Hypothalamus (tissue), 51 donors: Measurements from ENCODE around the gene ARPC5L.
"Not testable (repeated sequence)": the region's sequence is repeated elsewhere in the genome, so short reads cannot be mapped to it uniquely, and the experiment has no call there.

ENCODE experiments used
- DNase-seq, 51 donors: peaks; one replicate each; lab custom pipeline; 2025; lab: John Stamatoyannopoulos, UW

ARPC5L gene

DNA sequence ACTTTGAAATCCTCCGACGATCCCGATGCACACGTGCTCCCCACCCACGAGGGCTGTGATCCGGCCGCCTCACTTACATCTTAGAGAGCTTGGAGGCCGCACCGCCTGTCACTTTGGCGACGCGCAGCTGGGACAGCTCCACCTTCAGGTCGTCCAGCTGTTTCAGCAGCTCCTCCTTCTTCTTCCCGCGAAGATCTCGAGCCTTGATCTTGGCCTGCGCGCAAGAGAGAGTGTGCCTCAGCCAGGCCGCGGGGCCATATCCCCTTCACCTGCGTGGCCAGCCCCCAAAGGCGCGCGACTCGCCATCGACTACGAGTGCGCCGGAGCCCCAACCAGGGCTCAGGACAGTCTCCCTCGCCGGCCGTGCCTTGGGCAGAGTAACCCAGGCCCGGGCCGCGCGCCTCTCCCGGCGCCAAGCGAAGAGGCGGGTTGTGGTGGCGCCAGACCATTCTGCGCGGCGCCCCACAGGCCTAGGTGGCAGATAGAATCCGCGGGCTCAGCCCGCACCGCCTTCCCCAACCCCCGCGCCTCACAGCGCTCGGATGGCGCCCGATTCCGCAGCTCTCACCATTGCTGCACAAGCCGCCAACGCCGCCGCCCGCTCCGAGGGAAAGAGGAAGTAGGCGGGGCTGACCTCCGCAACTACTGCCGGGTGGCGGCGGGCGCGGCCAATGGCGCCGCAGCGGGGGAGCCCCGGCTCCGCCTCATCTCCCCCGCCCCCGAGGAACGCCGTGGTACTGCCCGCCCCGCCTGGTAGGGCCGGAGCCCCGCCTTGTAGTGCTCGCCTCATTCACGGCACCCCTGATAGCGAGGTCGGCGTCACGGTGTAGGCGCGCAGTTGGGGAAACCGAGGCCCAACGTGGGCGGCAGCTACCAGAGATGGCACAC, at the start of gene ARPC5L, which contains the start of gene RPL35:
ARPC5L (plus strand) TSS at position 789 of the 888 bp plus-strand sequence. CDS start 7,161 bp downstream, outside the sequence.
RPL35 (minus strand) TSS at position 616 of the 888 bp plus-strand sequence; CDS start at position 571, 45 bp downstream.
- peak; percentile 27 to 97 (median 91) for DNase-seq

DNA sequence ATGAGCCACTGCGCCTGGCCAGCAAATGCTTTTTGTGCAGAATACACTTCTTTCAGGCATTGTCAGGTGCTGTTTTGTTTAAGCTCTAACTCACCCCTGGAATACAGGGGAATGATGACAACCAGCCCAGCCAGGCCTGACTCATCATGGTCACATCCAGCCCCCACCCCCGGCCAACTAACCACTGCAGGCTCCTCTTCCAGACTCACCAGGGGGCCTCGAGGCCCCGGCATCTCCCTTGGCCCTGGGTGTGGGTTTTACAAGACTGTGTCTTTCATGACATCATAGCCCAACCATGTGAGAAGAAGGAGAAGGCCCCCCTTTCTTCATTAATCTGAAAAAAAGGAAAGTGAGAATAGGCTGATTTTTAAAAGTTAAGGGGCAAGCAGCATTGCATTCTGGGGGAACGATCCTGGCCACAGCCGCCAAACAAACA, 49.5 kb upstream of the ARPC5L start:
- DNase-seq = peak in 3 of 51 donors; percentile 13 to 55 (median 28)

DNA sequence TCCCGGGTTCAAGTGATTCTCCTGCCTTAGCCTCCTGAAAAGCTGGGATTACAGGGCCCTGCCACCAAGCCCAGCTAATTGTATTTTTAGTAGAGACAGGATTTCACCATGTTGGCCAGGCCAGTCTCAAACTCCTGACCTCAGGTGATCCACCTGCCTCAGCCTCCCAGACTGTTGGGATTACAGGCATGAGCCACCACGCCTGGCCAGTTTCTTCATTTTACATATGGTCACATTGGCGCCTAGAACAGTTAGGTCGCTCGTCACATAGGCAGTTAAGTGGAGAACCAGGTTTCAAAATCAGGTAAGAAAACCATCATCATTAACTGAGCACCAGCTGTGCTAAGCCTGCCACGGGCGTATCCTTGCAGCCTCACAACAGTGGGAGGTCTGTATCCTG, 48.9 kb upstream of the ARPC5L start:
- DNase-seq = no peak

DNA sequence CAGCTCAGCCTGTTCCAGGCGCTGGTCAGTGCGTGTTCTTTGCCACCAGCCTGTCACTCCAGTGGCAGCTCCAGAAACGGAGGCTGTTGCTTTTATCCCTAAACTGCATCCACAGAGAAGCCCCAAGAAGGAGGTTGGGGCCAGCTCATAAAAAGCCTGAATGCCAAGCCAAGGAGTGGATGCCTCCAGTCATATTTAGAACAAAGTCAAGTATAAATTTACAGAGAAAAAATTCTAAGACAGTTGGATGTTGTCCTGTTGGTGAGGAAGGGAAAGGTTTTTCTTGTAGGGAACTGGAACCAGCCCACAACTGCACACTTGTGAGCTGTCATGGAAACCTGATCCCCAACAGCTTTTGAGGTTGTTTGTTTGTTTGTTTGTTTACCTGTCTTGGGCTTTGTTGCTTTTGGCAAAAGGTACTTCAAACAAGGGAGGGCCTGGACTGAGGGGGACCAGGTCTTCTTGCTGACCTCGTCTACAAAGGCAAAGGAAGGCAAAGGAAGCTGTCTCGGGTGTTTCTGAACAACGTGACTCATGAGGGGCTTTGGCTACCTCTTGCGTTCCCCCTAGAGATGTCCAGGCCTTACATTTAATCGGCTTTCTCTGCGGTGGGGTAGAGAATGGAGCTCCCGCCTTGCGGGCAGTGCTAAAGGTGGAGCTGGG, 48.3 kb upstream of the ARPC5L start:
- DNase-seq = no peak

GRCh38 chr9:124814164-124814535, 47.8 kb upstream of the ARPC5L start:
- DNase-seq = no peak

DNA sequence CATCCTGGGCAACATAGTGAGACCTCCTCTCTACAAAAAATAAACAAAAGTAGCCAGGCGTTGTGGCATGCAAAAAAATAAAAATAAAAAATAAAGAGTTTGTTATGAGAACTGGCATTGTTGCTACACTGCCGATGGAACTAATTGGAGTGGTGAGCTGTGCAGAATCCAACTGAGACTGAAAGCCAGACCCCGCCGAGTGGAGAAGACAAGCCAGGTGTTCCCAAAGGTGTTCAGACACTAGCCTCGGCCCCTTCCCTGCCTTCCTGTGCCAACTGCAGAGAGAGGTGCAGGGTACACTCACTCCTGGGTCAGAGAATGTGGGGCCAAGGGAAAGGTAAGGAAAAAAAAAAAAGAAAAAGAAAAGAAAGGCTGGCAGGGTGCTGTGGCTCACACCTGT, 46.3 kb upstream of the ARPC5L start:
- no peak for DNase-seq

GRCh38 chr9:124818431-124819281, 43.3 kb upstream of the ARPC5L start:
- no peak for DNase-seq

DNA sequence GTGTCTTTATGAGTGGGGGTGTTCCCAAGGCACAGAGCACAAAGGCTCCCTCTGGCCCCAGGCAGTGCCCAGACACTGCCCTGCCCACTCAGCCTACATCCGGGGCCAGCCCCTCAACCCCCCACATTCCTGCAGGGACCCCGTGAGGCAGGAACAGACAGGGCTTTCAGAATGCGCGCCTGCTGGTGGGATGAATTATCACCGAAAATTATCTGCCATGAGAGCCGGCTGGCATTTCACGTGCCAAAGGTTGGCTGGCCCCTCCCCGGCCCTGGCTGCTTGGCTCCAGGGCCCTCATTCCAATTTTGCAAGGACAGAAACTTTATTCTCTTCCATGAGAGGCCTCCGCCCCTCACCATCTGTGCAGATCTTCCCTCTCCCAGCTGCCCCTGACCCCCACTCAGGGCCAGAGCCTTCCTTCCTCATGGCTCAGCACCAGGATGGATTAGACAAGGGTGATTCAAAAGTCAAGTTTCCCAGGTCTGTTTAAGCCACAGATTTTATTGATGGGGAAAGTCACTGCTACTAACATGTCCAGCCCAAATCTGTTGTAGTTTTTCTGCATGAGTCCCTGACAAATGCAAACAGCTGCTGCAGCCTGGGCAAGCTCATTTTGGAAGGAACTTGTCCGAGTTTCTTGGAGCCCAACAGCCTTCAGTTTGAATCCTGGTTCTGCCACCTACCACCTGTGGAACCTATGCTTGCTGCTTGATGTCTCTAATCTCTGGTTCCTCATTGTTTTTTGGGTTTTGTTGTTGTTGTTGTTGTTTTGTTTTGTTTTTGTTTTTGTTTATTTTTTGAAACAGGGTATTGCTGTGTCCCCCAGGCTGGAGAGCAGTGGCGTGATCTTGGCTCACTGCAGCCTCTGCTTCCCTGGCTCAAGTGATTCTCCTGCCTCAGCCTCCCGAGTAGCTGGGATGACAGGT, 41.0 kb upstream of the ARPC5L start:
- no peak for DNase-seq

DNA sequence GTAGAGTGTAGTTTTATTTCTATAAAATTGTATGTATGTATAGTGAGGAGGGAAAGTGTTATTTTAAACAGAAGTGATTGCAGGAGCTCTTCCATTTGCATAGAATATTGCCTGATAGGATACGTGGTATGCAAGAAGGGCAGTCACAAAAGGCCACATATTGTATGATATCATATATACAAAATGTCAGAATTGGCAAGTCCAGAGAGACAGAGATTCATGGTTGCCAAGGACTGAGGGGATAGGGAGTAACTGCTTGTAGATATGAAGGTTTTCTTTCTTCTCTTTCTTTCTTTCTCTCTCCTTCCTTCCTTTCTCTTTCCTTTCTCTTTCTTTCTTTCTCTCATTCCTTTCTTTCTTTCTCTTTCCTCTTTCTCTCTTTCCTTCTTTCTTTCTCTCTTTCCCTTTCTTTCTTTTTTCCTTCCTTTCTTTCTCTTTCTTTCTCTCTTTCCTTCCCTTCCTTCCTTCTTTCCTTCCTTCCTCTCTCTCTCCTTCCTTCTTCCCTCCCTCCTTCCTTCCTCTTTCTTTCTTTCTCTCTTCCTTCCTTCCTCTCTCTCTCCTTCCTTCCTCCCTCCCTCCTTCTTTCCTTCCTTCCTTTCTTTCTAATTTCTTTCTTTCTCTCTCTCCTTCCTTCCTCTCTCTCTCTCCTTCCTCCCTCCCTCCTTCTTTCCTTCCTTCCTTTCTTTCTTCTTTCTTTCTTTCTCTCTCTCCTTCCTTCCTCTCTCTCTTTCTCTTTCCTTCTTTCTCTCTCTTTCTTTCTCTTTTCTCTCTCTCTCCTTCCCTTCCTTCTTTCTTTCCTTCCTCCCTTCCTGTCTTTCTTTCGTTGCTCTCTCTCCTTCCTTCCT, 33.2 kb upstream of the ARPC5L start:
- DNase-seq = no peak

DNA sequence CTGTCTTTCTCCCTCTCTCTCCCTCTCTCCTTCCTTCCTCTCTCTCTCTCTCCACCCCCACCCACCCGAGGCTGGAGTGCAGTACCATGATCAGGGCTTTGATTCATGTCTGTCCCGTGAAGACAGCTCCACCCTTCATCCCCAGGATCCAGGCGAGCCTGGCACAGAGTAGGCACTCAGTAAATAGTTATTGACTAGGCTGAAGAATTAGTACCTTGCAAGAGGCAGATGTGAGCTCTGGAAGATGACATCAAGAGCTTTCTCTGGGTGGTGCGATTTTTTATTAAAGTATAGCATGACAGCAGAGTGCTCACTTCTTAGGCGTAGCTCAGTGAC, 32.6 kb upstream of the ARPC5L start:
- DNase-seq = no peak

DNA sequence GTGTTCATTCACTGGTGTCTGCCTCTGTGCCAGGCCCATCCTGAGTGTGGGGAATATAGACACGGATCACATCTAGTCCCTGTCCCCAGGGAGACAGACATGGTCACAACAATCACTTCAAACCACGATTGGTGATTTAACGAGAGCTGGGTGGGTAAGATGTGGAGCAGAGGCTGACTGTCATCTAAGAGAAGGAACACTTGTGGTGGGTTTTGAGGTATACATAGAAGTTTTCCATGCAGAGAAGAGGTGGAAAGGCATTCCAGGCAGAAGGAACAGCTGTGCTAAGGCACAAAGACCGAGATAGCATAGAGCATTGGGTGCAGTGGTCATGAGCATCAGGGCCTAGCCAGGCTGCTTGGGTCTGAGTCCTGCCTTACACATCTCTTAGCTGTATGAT, 31.3 kb upstream of the ARPC5L start:
- DNase-seq = no peak

GRCh38 chr9:124831642-124832364, 30.1 kb upstream of the ARPC5L start:
- DNase-seq = no peak

DNA sequence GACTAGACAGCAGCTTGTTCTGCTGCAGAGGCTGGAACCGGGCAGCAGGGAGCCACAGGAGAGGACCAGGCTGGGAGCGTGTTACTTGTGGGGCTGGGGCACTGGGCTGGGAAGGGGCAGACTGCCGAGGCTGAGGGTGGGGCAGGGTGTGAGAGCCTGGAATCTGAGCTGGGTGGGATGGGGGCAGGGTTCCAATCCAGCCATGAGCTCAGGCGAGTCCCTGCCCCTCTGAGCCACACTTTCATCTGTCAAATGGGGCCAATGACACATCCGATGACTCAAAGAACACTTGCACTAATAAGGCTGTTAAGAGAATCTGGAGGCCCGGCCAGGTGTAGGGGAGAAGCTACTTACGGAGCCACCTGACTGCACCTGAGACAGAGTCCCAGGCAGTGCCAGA, 27.3 kb upstream of the ARPC5L start:
- no peak for DNase-seq

DNA sequence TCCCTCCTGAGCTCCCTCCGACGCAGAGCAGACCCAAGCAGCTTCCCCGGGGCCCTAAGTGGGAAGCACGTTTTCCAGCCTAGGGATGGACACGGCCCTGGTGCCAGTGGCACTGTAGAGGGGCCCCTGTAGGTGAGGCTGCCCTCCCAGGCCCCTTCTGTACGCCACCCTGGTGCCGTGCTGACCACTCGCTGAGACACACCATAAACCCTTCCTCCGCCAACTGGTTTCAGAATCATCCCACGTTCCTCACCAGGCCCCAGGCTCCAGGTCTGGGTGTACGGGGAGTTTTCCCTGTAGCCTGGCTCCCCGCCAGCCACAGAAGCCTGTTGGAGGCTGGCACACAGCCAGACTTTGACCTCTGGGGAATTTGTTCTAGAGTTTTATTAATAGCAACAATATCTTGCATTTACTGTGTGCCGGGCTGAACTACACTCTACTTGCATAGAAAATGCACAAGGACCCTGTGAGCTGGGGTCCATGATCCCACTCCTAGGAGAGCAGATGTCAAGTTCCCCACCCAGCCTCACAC, 26.8 kb upstream of the ARPC5L start:
- DNase-seq = peak in 7 of 51 donors; percentile 9 to 32 (median 24)

DNA sequence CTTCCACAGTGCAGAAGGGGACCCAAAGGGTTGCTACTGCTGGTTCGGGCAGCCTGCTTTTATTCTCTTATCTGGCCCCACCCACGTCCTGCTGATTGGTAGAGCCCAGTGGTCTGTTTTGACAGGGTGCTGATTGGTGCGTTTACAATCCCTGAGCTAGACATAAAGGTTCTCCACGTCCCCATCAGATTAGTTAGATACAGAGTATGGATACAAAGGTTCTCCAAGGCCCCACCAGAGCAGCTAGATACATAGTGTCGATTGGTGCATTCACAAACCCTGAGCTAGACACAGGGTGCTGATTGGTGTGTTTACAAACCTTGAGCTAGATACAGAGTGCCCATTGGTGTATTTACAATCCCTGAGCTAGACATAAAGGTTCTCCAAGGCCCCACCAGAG, 23.8 kb upstream of the ARPC5L start:
- DNase-seq = not testable (repeated sequence)

DNA sequence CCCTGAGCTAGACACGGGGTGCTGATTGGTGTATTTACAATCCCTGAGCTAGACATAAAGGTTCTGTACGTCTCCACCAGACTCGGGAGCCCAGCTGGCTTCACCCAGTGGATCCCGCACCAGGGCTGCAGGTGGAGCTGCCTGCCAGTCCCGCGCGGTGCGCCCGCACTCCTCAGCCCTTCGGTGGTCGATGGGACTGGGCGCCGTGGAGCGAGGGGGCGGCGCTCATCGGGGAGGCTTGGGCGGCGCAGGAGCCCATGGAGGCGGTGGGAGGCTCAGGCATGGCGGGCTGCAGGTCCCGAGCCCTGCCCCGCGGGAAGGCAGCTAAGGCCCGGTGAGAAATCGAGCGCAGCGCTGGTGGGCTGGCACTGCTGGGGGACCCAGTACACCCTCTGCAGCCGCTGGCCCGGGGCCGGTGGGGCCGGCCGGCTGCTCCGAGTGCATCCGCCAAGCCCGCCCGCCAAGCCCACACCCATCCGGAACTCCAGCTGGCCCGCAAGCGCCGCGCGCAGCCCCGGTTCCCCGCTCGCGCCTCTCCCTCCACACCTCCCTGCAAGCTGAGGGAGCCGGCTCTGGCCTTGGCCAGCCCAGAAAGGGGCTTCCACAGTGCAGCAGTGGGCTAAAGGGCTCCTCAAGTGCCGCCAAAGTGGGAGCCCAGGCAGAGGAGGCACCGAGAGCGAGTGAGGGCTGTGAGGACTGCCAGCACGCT, 23.2 kb upstream of the ARPC5L start:
- not testable (repeated sequence) for DNase-seq

GRCh38 chr9:124839612-124840299, 22.2 kb upstream of the ARPC5L start:
- DNase-seq = no peak
